Endometrial microvascular endothelial cells (primary cell): ENCODE results near the gene B4GALT6. TPM values are rescaled to one million over a fixed set of nuclear protein-coding genes. Genes with fewer than 3 reads are reported as not detected.

ENCODE experiments used
- in situ Hi-C: cut with HindIII; loops from 2 replicates; pipeline ENCODE4 v1.10.0; 2017; ENCODE audit warnings: low sequenced_read_pairs, low pct_unique_long_range_greater_than_20kb; ENCODE audit errors: inconsistent ontology term
- total RNA-seq: library from RNA; depleted of rRNA; stranded (reverse); fragments of >200 nt; gene quantifications from one replicate; pipeline ENCODE4 v1.2.3, GENCODE V29; 2015; ENCODE audit errors: inconsistent ontology term

The B4GALT6 gene
- total RNA-seq, 1 donor from 2014 or later, result 3.3 TPM

GRCh38 chr18:31647127-31647753, 37.1 kb downstream of the B4GALT6 start:
- in situ Hi-C loops, result no loop called here

GRCh38 chr18:31646332-31647126, 37.9 kb downstream of the B4GALT6 start:
- in situ Hi-C loops, result no loop called here

DNA sequence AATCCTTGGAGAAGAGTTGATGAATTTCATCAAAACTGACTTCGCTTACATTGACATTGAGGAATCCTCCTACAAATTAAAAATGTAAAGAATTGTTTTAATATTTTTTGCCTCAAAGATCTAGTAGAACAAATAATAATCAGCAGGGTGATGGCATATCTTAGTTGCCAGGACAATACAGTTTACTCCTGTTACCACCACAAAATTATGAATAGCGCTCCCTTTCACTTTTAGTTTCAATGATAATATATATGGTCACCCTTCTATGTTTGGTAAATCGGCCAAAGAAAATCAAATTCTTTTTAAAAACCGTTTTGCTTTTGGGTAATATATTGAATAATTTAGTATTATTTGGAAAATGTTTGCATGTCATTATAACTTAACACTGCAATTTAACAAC, 39.0 kb downstream of the B4GALT6 start:
- in situ Hi-C loops, result no loop called here

DNA sequence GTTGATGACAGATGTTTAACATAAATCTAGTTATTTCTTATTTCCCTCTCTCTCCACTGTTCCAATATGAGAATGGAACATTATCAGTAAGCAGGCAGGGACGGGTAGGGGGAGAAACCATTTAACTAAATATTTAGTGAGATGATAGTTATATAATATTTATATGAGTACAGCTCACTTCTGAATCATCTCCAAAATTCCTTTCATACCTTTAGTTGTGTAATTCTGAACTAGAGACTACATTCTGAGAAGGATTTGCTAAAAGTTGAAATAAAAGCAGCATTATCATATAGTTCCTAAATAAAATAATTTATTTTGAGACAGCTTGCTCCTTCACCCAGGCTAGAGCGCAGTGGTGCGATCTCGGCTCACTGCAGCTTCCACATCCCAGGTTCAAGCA, 41.4 kb downstream of the B4GALT6 start:
- in situ Hi-C loops, result no loop called here

GRCh38 chr18:31637445-31637844, 46.9 kb downstream of the B4GALT6 start:
- in situ Hi-C loops, result no loop called here

GRCh38 chr18:31636387-31636786, 48.0 kb downstream of the B4GALT6 start:
- in situ Hi-C loops, result no loop called here

DNA sequence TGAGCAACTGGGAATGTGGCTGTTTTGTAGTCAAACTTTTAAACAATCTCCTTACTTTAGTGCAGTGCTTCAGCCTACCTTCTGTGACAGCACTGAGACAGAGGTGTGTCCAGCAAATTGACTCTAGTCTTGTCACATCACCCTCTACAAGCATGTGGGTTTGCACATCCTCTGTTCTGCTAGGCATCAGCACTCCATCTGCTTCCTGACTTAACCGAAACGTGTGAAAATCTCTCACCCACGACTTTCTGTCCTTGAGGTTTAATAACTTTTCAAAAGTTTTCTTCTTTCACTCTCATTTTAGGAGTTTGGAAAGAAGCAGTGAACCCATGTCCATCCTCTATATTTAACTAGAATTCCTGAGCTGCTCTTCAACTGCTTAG, 50.1 kb downstream of the B4GALT6 start:
- in situ Hi-C loops, result no loop called here

DNA sequence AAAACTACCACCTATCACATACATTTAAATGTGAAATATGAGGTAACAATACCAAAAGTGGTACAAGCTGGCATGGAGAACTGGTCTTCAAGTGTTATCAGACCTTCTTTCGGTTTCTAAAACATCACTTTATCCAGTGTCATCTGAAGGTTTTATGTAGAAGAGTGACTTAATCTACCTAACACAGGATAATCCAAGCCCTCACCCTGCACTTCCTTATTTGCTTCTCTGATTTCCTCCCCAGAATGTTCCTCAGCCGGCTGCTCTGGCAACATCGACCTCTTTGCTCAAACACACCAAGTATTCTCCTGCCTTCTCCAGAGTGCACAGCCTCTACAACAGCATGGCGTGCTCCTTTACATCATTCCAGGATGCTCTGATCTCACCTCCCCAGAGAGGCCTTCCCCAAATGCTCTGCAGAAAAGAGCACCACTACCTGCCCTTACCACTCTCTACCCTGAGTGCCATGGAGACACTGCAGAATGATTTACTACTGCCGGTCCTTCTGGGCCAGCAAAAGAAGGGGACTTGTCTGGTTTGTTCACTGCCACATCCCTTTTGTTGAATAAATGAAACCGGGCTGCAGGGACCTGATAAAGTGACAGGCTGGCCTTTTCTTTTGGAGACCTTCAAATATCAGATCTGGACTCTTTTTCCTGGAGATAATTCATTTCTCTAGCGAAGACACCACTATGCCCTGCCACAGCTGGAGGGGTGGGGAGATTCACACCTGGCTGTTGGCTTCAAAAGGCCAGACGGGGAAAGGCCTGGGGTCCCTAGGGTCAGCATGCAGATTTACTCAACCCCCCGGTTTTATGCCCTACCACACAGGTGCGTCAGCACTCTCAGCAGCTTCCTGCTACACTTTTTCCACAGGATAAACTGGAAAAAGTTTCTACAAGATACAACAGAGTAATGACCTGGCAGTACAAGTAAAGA, 50.7 kb downstream of the B4GALT6 start:
- in situ Hi-C loops, result no loop called here

DNA sequence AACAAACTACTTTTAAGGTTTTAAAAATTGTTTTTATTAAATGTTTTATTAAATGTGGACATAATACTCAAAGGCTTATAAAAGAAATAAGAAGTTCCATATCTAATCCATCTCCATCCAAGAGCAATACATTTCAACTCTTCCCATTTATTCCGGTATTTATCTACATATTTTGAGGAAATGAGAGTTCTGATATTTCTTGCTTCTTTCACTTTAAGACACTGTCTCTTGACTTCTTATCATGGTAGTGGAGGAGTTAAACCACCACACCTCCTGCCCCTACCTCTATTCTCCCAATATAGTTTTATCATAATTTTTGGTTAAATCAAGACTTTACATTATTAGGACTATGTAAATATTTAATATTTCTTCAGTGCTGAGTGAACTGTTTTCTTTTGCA, 52.0 kb downstream of the B4GALT6 start:
- in situ Hi-C loops, result no loop called here

DNA sequence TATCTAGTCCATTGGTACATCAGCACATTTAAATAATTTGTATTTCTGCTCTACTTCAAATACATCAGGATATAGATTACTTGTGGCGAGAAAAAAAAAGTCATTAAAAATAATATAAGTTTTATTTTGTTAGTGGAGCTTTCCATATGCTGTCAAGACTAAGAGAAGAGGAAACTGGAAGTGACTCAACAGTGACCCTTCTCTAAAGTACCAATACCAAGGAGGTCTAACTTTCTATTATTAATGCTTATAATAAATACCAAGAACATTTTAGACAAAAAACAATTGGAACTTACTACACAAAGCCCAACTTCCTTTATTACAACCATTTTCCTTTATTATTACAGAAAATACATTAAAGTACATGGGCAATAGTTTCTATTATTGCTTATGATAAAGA, 52.9 kb downstream of the B4GALT6 start:
- in situ Hi-C loops, result no loop called here

DNA sequence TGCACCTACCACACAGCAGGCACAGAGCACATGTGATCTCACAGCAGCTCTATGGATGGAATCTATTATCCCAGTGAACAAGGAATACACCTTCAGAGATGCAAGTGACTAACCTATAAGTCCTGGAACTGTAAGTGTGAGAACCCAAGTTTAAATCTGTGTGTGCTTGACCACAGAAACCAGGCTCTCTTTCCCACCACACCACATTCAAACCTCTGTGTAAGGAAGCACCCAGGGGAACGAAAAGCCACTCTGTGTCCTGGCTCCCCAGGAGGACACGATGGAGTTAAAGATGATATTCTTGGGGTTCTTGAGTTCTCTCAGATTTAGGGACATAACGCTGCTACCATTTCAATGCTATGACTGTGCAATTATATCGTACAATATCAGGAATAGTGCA, 53.8 kb downstream of the B4GALT6 start:
- in situ Hi-C loops, result no loop called here

GRCh38 chr18:31626409-31626808, 58.0 kb downstream of the B4GALT6 start:
- in situ Hi-C loops, result no loop called here

DNA sequence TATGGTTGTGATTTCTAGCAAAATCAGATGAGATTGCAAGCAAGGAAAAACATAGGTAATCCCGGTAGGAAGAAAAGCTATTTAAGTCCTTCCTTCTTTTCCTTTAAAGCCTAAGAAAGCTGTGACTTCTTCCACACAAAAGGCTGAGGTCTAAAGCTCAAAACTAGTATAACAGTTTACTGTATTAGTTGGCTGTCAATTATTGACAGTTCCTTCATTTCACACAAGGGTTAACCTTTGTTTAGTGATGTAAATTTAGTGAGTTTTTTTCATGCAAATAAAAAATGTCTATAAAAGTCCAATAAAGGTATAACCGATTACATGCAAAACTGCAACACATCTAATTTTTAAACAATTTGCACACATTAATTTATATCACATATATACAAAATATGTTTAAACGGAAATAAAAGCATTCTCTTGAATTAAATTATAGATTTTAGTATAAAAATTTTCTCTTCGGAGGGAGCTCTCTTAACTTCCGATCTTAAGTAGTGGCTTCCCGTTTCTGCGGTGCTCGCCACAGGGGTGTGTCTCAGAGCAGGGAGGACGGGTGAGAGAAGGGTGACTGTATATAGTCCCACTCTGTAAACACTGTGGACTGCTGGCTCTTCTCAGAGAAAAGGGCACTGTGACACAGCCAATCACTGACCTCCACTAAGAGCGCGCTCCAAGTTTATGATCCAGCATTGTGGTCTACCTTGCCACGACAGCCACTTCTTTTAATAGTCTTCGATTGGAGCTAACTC, 59.3 kb downstream of the B4GALT6 start:
- in situ Hi-C loops, result no loop called here

DNA sequence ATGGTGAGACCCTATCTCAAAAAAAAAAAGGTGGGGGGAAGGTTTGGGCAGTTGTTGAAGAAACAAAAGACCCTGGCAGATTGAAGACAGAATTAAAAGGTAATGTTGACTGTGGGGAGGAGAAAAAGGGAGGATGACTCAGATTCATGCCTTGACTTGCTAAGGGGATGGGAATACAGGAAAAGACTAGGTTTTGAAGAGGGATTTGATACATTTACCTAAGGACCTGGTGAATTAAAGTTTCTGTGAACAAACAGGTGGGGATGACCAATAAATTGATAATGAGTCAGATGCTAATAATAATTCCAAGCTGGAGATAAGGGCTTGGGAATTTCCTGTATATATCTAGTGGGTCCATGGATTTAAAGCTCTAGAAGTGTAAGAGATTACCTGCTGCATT, 65.1 kb downstream of the B4GALT6 start:
- in situ Hi-C loops, result no loop called here

DNA sequence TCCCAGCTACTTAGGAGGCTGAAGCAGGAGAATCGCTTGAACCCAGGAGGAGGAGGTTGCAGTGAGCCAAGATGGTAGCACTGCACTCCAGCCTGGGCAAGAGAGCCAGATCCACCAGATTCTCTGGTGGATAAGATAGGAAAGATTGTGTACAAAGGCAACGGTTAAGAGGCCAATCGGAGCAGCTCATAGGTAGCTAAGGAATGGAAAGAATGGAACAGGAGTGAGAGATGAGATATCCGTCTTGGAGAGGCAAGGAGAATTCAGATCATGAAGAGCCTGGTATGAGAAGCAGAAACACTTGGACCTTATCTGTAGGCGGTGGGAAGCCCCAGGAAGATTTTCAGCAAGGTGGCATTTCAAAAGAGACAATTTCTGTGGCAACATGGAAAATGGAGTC, 65.6 kb downstream of the B4GALT6 start:
- in situ Hi-C loops, result no loop called here

DNA sequence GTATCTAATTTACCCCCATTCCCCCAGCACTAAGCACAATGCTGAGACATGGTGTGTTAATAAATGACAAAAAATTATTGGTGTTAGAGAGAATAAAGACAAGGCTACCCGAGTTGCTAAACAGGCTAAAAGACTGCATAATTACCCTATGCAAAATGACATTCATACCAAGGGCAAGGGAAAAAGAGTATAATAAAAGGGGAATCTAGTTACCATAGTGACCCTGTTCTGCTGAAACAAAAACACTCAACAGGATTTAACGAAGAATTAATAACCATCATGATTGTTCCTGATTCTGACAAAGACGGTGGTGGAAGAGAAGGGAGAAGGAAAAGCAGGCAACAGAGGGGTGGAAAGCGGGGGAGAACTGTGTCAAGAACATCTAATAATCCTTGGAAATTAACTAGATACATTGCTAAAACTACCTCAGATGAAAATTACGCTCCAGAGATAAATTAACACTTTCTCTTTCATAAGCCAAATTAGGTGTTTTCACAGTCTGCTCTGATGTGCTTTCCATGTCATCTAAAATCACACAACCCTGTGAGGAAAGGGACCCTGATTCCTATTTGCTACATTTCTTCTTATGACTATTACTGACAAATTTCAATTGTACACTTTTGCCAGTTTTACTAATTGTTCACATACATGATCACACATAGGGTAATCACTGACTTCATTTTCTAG, 67.2 kb downstream of the B4GALT6 start:
- in situ Hi-C loops, result no loop called here

- in situ Hi-C loops, result no loop called here
Measured at GRCh38 chr18:31616586-31616985, 67.8 kb downstream of the B4GALT6 start.

DNA sequence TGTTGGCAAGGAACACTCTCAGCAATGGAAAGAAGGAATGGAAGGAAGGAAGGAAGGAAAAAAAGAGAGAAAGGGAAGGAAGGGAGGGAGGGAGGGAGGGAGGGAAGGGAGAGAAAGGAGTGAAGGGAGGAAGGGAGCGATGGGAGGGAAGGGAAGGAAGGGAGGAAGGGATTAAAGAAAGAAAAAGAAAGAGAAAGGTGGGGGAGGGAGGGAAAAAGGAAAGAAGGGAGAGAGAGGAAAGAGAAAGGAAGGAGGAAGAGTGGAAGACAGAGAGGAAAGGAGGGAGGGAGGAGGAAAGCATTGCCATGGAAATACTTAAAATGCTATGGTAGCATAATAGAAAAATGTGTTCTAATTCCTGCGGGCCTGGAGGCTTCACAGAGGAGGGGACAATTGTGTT, 70.3 kb downstream of the B4GALT6 start:
- in situ Hi-C loops, result no loop called here
